GM19467 (cell line): Measurements from ENCODE around the gene AKAP13.
"Not testable (repeated sequence)": the region's sequence is repeated elsewhere in the genome, so short reads cannot be mapped to it uniquely, and the experiment has no call there.

ENCODE experiments used
- ATAC-seq: cut with Tn5 transposase; IDR thresholded peaks from one replicate; pipeline ENCODE4 v1.9.1; 2021; ENCODE audit warnings: mild to moderate bottlenecking, moderate library complexity; ENCODE audit not compliant: unreplicated experiment

The AKAP13 gene

DNA sequence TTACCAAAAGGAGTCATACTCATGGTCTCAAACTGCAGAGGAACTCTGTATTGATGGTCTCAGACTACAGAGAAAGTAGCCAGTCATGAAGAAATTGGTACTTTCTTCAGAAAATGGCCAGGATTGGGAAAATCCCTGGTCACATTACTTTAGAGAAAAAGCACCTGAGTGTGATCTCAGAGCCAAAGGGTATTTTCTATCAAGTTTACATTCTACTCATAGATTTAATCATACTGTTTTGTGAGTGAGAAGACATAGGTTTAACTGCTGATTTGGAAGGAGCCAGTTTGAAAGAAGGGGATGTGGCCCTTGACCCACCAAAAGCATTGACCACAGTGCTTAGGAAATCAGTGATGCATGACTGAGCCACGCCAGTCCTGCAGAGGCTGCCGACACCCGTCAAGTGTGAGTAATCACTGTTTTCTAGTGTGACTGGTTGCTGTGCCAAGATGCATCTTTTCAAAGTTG, 203.6 kb downstream of the AKAP13 start:
- ATAC-seq = peak; percentile 40

- ATAC-seq = no peak
Measured at GRCh38 chr15:85584872-85585271, 204.5 kb downstream of the AKAP13 start.

DNA sequence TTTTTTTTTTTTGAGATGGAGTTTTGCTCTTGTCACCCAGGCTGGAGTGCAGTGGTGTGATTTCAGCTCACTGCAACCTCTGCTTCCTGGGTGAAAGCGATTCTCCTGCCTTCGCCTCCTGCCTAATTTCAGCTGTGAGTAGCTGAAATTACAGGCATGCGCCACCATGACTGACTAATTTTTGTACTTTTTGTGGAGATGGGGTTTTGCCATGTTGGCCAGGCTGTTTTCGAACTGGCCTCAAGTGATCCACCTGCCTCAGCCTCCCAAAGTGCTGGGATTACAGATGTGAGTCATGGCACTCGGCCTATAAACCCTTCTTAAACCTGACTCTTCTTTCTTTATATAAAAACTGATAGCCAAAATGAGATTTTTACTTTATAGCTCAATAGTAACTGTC, 205.8 kb downstream of the AKAP13 start:
- not testable (repeated sequence) for ATAC-seq

- no peak for ATAC-seq
Measured at GRCh38 chr15:85587707-85588411, 207.5 kb downstream of the AKAP13 start.

DNA sequence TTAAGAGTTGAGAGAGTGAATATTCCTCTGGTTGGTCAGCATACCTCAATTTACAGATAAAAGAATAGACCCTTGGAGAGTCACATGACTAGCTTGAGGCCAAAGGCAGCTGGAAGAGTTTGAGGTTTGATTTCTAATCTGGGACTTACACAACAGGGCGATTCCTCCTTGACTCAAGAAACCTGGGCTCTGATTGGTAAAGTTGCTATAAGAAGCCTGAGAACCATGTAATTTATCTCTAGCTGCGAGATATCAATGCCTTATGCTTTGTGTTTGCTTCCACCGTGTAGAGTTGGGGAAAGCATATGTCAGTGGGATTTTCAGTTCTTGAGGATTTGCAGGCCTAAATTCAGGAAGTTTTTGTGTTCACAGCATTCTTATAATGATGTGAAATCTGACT, 208.3 kb downstream of the AKAP13 start:
- no peak for ATAC-seq

GRCh38 chr15:85589851-85590250, 209.4 kb downstream of the AKAP13 start:
- ATAC-seq = no peak

- no peak for ATAC-seq
Measured at GRCh38 chr15:85591622-85592021, 211.2 kb downstream of the AKAP13 start.

DNA sequence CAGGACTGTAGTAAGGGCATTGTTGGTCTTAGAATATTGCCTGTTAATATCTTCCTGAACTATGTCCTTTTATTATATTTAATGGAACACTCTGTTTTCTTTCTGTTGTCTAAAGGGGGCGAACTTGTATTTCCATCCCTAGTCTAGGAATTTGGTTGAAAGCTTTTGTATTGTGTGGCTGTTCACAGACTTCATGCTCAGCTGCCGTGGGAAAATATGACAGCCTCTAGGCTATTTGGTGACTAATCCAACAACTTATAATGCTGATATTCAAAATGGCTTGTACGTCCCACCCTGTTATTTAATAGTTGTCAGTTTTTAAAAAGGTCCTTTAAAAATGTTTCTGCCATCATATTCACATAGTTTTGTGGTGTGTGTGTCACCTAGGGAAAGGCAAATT, 211.7 kb downstream of the AKAP13 start:
- no peak for ATAC-seq

- no peak for ATAC-seq
Measured at GRCh38 chr15:85593809-85594445, 213.5 kb downstream of the AKAP13 start.

DNA sequence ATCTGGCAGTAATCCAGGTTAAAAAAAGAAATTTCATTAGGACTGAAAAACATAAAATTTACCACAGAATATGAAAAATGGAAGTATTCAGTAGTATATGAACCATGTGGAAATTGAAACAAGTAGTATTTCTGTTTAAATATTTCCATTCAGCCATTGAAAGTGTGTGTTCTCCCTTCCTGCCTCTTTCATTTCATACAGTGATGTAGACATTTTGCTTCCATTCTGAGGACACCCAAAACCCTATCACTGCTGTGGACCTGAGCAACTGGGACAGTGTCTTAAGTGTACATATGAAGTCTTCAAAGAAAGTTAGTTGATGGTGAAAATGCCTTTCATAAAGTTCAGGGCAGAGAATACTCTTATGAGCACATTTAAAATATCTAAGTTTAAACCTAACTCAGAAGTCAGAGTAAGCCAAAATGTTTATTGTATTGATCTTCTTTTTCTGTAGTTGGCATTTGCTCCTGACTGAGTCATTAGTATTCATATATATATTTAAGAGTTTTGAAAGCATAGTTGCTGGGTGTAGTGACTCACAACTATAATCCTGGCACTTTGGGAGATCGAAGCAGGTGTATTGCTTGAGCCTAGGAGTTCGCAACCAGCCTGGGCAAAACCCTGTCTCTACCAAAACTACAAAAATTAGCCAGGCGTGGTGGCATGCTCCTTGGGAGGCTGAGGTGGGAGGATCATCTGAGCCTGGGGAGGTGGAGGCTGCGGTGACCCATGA, 215.6 kb downstream of the AKAP13 start:
- no peak for ATAC-seq

- ATAC-seq = no peak
Measured at GRCh38 chr15:85597155-85597815, 216.9 kb downstream of the AKAP13 start.

GRCh38 chr15:85598219-85598618, 217.8 kb downstream of the AKAP13 start:
- no peak for ATAC-seq

DNA sequence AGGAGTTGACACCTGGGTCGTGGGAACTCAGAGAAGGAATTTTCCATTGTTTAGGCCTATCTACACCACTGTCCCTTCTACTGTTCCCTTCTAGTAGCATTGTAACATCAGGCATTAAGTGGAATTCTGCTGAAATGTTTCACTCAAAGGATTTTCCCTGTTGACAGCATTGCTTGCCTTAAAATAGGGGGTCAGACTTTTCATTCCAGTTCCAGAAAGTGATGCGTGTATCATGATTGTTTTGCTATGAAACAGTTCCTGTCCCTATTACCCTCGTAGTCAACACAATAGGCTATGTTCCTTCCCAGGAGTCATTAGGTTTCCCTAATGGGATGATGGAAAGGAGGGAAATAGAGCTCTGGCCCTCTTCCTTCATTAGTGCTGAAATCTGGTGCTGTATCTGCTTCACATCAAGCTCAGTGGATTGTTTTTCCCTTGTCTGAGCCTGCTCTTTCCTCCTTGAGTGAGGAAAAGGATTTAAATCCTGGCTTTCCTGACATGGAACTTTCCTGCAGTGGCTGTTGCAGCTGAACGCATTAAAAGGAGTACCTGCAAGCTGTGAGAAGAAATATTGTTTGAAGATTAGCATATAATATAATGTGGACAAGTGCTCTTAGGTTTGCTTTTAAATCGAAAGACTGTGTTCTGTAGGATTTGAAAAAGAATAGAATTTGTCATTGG, 218.5 kb downstream of the AKAP13 start:
- no peak for ATAC-seq

GRCh38 chr15:85600001-85600400, 219.6 kb downstream of the AKAP13 start:
- no peak for ATAC-seq

- ATAC-seq = no peak
Measured at GRCh38 chr15:85603160-85603559, 222.8 kb downstream of the AKAP13 start.

- no peak for ATAC-seq
Measured at GRCh38 chr15:85603703-85604102, 223.3 kb downstream of the AKAP13 start.

GRCh38 chr15:85604194-85604593, 223.8 kb downstream of the AKAP13 start:
- ATAC-seq = no peak

- ATAC-seq = no peak
Measured at GRCh38 chr15:85606738-85607137, 226.3 kb downstream of the AKAP13 start.

DNA sequence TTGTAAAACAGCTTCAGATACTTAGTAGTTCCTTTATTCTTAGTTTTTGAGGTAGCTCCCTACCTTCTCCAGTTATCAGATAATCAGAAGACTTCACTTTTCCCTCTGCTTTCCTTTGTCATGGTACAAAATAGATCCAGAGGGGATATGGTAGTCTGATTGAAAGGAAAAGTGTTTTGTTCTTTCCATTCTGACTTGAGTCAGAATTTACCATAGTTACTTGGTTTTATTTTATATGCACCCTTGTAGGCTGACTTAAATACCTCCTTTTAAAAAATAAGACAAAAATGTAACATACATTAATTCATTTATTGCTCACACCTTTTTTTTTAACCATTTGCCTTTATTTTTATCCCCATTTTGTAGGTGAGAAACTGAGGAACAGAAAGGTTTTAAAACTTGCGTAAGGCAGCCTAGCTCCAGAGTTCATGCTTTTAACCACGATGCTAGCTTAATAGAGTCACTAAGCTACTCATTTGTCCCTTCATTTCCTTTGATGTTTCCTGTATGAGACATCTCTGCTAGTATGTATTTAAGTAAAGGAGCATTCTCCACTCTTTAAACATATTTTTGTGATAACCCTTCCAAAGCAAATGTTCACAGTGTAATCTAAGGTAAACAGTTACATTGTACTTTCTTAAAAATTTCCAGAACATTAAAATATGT, 226.9 kb downstream of the AKAP13 start:
- ATAC-seq = no peak

GRCh38 chr15:85607842-85608241, 227.4 kb downstream of the AKAP13 start:
- no peak for ATAC-seq
